GM12891 (cell line): Measurements from ENCODE around the gene RIMKLB.

Source experiments
- POLR2A ChIP-seq: IDR thresholded peaks from 2 replicates; pipeline ENCODE4 v1.6.1; 2011; ENCODE audit warnings: low read depth, low read length, control low read depth
- POU2F2 ChIP-seq: IDR thresholded peaks from 2 replicates; pipeline ENCODE4 v1.6.1; 2011; ENCODE audit warnings: low read depth, mild to moderate bottlenecking, control low read depth, low read length, moderate library complexity
- SPI1 ChIP-seq: IDR thresholded peaks from 2 replicates; pipeline ENCODE4 v1.6.1; 2011; ENCODE audit warnings: low read depth, low read length, control low read depth
- TAF1 ChIP-seq: IDR thresholded peaks from 2 replicates; pipeline ENCODE4 v1.6.1; 2011; ENCODE audit warnings: low read depth, low read length, control low read depth

DNA sequence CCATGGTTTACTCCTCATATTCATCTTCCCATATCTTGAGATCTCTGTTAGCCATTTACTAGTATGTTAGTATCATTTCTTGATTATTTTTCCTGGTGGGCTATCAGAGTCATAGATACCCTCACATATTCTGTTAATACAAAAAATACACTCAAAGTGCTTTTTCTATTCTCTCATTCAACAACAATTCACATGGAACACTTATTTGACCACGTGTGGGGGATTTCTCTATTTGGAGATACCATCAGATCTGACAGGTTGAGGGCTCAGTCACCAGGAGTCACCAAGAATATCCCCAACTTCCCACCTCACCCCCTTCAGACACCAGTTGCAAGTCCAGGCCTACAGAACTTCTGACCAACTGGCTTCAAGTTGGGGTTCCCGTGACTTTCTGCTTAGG, 72.7 kb downstream of the RIMKLB start:
- TF ChIP-seq SPI1 (no peak), POU2F2 (no peak), POLR2A (no peak), TAF1 (no peak)
